ENCODE measurements around the gene HSP90AA1. TPM values are rescaled to one million over a fixed set of nuclear protein-coding genes. Genes with fewer than 3 reads are reported as not detected.

The HSP90AA1 gene
- total and polyA plus RNA-seq, 2 donors (not counting 1 experiment from before 2014, with no cell fraction given) = 342 to 493 TPM

- H3K79me2 ChIP-seq (ENCODE audit: control insufficient read depth, insufficient read depth, low read length) = no peaks in the 10 kb centered on the region
- no peak for TF ChIP-seq EZH2 (IDR thresholded peaks at IDR 0.05; ENCODE audit: low read length, missing control alignments)
These were observed 7.3 kb upstream of the HSP90AA1 start for GRCh38 chr14:102094101-102094500.

GRCh38 chr14:102092806-102093205 lies 6.0 kb upstream of the HSP90AA1 start:
- Histone ChIP-seq H3K4me2 (ENCODE audit: extremely low read depth, insufficient read depth, low read length) (no peak overlapping the region), H2AFZ (ENCODE audit: low read length) (no peak overlapping the region), H4K20me1 (ENCODE audit: control insufficient read depth, extremely low read depth, insufficient read depth, low read length) (no peaks in the 10 kb centered on the region), H3K79me2 (ENCODE audit: control insufficient read depth, insufficient read depth, low read length) (no peaks in the 10 kb centered on the region), H3K4me3 (replicated peaks in 1 of 4; ENCODE audit: control extremely low read depth in 1 of 4, insufficient read depth in 1 of 4, low read depth in 3 of 4, low read length in 4 of 4) (no peak overlapping the region), H3K36me3 (ENCODE audit: control insufficient read depth, insufficient read depth, low read length) (no peaks in the 10 kb centered on the region), H3K4me1 (ENCODE audit: control insufficient read depth, extremely low read depth, insufficient read depth, low read length) (peaks cover 12% of the 10 kb centered on the region), H3K9ac (ENCODE audit: insufficient read depth, low read length) (no peak overlapping the region), H3K27ac (ENCODE audit: insufficient read depth, low read length) (no peak overlapping the region), H3K27me3 (ENCODE audit: control insufficient read depth, insufficient read depth, low read length) (no peaks in the 10 kb centered on the region), H3K9me3 (ENCODE audit: control insufficient read depth, insufficient read depth, low read depth, low read length) (no peaks in the 10 kb centered on the region)
- TF ChIP-seq EZH2 (IDR thresholded peaks at IDR 0.05; ENCODE audit: low read length, missing control alignments) = no peak
- TF ChIP-seq CTCF (conservative IDR thresholded peaks at IDR 0.05 in 1 of 2, IDR thresholded peaks at IDR 0.05 in 1 of 2; ENCODE audit: low read depth in 1 of 2, low read length in 2 of 2) = no peak
- no peak for DNase-seq (ENCODE audit: low read depth in 2 of 2)

More at GRCh38 chr14:102094101-102094500, 7.3 kb upstream of the HSP90AA1 start:
- H3K36me3 ChIP-seq (ENCODE audit: control insufficient read depth, insufficient read depth, low read length) = no peaks in the 10 kb centered on the region
- no peak overlapping the region for H3K9ac ChIP-seq (ENCODE audit: insufficient read depth, low read length)
- no peaks in the 10 kb centered on the region for H4K20me1 ChIP-seq (ENCODE audit: control insufficient read depth, extremely low read depth, insufficient read depth, low read length)
- no peak overlapping the region for H2AFZ ChIP-seq (ENCODE audit: low read length)
- no peak overlapping the region for H3K4me3 ChIP-seq (replicated peaks in 1 of 4; ENCODE audit: control extremely low read depth in 1 of 4, insufficient read depth in 1 of 4, low read depth in 3 of 4, low read length in 4 of 4)
- no peaks in the 10 kb centered on the region for H3K9me3 ChIP-seq (ENCODE audit: control insufficient read depth, insufficient read depth, low read depth, low read length)
- no peak for DNase-seq (ENCODE audit: low read depth in 2 of 2)
- no peak overlapping the region for H3K4me2 ChIP-seq (ENCODE audit: extremely low read depth, insufficient read depth, low read length)
- peaks cover 12% of the 10 kb centered on the region for H3K4me1 ChIP-seq (ENCODE audit: control insufficient read depth, extremely low read depth, insufficient read depth, low read length)
- no peak overlapping the region for H3K27ac ChIP-seq (ENCODE audit: insufficient read depth, low read length)
- H3K27me3 ChIP-seq (ENCODE audit: control insufficient read depth, insufficient read depth, low read length) = no peaks in the 10 kb centered on the region

GRCh38 chr14:102090713-102091112 lies 3.9 kb upstream of the HSP90AA1 start:
- Histone ChIP-seq H3K79me2 (ENCODE audit: control insufficient read depth, insufficient read depth, low read length) (peaks cover 6% of the 10 kb centered on the region), H3K36me3 (ENCODE audit: control insufficient read depth, insufficient read depth, low read length) (no peaks in the 10 kb centered on the region), H3K9ac (ENCODE audit: insufficient read depth, low read length) (no peak overlapping the region), H3K4me3 (replicated peaks in 1 of 4; ENCODE audit: control extremely low read depth in 1 of 4, insufficient read depth in 1 of 4, low read depth in 3 of 4, low read length in 4 of 4) (no peak overlapping the region), H3K4me1 (ENCODE audit: control insufficient read depth, extremely low read depth, insufficient read depth, low read length) (peaks cover 4% of the 10 kb centered on the region), H3K27ac (ENCODE audit: insufficient read depth, low read length) (no peak overlapping the region), H4K20me1 (ENCODE audit: control insufficient read depth, extremely low read depth, insufficient read depth, low read length) (no peaks in the 10 kb centered on the region), H3K4me2 (ENCODE audit: extremely low read depth, insufficient read depth, low read length) (no peak overlapping the region), H3K27me3 (ENCODE audit: control insufficient read depth, insufficient read depth, low read length) (no peaks in the 10 kb centered on the region), H3K9me3 (ENCODE audit: control insufficient read depth, insufficient read depth, low read depth, low read length) (no peaks in the 10 kb centered on the region), H2AFZ (ENCODE audit: low read length) (no peak overlapping the region)
- no peak for TF ChIP-seq CTCF (conservative IDR thresholded peaks at IDR 0.05 in 1 of 2, IDR thresholded peaks at IDR 0.05 in 1 of 2; ENCODE audit: low read depth in 1 of 2, low read length in 2 of 2)
- no peak for TF ChIP-seq EZH2 (IDR thresholded peaks at IDR 0.05; ENCODE audit: low read length, missing control alignments)
- no peak for DNase-seq (ENCODE audit: low read depth in 2 of 2)
